Right lobe of liver (tissue), 4 donors: ENCODE data around the gene PTPRD.

Experiments
- CTCF ChIP-seq, 4 donors: fragments of 200-600 bp in 3 of 4; fragments of 450-650 bp in 1 of 4; IDR thresholded peaks; one replicate each; pipeline versions ENCODE4 v1.5.1 to v1.8.0; 2016 to 2022; ENCODE audit warnings: antibody characterized with exemption in 4 of 4, mild to moderate bottlenecking in 2 of 4
- POLR2A ChIP-seq: fragments of 450-650 bp; IDR thresholded peaks from one replicate; pipeline ENCODE4 v1.6.1; 2017; ENCODE audit warnings: antibody characterized with exemption, mild to moderate bottlenecking
- donor health status: DM: no; HTN: no; CAD: no.
- donor health status: DM: no; HTN: no; CAD: no.
- donor health status: DM: no; HTN: yes; CAD: no.

DNA sequence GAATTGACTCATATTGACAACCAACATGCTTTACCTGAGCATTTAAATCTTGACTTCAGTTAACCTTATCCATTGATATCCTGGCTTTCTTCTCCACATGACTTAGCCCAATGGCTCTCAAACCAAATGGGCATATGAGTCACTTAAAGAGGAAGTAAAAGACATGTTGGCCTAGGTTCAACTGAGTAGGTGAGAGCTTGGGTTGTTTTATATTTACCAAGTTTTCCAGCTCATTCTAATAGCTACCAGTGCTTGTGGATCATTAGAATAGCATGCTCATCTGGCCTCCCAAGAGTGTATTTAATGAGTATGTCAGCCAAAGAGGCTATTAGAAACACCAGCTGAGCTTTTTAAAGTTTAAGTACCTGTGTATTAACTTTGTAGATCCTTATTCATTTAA is 1049.0 kb downstream of the PTPRD start:
- no peak for TF ChIP-seq CTCF (IDR thresholded peaks at IDR 0.05)
- TF ChIP-seq POLR2A, result no peak
